T47D (cell line): Measurements from ENCODE around the gene NUP42.

Experiments used
- DNase-seq, 2 experiments: peaks; one replicate each; pipeline versions ENCODE4 v3.0.0 to v3.0.0-alpha.2; 2011 to 2012; ENCODE audit warnings: low read depth in 1 of 2, low spot score in 1 of 2
- JUND ChIP-seq: IDR thresholded peaks from 2 replicates; pipeline ENCODE4 v1.6.1; 2012; ENCODE audit warnings: low read depth
- in situ Hi-C: cut with HindIII; loops from 2 replicates; pipeline ENCODE4 v1.10.0; 2016; ENCODE audit warnings: low sequenced_read_pairs, low pct_unique_long_range_greater_than_20kb

The NUP42 gene, protein sequence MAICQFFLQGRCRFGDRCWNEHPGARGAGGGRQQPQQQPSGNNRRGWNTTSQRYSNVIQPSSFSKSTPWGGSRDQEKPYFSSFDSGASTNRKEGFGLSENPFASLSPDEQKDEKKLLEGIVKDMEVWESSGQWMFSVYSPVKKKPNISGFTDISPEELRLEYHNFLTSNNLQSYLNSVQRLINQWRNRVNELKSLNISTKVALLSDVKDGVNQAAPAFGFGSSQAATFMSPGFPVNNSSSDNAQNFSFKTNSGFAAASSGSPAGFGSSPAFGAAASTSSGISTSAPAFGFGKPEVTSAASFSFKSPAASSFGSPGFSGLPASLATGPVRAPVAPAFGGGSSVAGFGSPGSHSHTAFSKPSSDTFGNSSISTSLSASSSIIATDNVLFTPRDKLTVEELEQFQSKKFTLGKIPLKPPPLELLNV

DNA sequence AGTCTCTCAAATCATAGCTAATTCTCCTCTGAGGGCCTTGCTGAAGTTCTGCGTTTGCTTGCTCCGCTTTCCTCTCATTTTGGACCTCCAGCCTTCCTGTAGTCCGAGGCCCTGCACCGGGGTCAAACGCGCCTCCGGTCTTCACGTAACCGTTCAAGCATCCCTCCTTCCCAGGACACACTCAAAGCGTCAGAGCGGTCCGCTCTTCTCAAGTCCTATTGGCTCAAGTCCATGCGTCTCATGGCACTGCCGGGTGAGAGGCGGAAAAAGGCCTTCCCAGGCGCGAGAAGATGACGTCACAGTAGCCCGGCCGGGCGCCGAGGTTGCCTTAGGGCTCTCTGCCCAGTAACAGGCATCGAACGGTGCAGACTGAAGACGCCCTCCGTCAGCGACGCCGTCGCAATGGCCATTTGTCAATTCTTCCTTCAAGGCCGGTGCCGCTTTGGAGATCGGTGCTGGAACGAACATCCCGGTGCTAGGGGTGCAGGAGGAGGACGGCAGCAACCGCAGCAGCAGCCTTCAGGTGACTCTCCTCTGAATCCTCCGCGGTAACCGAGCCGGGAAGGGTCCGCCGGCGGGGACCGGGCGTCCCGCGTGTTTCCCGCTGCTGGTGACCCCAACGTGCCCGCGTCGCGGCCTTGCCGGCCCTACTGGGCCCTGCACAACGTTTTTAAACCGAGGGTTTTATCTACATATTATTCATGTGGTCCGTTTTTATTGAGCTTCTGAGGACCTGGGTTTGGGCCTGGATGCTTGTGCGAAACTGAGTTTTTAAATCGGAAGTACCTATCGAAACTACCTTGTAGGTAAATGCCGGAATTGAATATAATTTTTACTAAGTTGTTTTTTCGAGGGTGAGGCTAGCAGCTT is at the start of gene NUP42:
Gene NUP42 (plus strand): TSS at position 365 of the 870 bp plus-strand sequence. CDS start 38 bp downstream, at position 403.
- peak; percentile 85 to 99 for DNase-seq
- in situ Hi-C loops = no loop called here
- no peak for TF ChIP-seq JUND

DNA sequence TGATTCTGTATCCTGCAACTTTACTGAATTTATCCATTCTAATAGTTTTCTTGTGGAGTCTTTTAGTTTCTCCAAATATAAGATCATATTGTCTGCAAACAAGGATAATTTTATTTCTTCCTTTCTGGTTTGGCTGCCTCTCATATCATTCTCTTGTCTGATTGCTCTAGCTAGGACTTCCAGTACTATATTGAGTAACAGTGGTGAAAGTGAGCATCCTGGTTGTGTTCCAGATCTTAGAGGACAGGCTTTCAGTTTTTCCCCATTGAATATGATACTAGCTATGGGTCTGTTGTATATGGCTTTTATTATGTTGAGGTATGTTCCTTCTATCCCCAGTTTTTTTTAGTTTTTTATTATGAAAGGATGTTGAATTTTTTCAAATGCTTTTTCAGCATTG is 48.1 kb upstream of the NUP42 start:
- no peak for TF ChIP-seq JUND
- no peak for DNase-seq
- in situ Hi-C loops = no loop called here

DNA sequence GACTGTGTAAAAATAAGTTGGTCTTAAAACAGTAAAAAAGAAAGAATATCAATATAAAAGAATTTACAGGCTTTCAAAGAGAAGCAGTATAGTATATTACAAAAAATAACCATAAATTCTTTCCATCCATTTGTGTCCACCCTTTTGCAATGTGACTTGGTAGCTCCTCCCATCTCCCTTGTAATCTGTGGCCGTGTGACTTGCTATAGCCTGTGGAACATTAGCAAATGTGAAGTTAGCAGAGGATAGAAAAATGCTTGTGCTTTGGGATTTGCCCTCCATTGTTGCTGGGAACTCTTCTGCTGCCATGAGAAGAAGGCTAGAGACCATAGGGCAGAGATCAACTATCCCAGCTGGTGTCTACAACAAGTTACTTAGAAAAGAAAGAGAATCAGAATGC is 46.1 kb upstream of the NUP42 start:
- no peak for DNase-seq
- no peak for TF ChIP-seq JUND
- in situ Hi-C loops = no loop called here

DNA sequence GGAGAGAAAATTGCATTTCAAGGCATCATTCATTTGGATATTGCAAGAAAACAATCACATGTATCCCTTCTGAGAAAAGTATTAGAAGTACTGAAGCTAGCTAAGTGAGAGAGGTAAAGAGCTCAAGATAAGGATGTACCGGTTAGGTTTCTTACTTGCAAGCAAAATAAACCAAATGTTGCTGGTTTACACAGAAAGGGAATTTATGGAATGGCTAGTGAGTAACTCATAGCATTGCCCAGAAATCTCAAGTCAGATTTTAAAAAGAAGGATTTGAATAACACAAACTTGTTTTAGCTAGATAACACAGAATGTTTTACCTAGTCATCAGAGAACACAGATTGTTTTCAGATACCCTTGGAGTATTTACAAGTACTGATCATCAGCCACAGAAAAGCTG is 45.6 kb upstream of the NUP42 start:
- DNase-seq = no peak
- in situ Hi-C loops = no loop called here
- TF ChIP-seq JUND = no peak

DNA sequence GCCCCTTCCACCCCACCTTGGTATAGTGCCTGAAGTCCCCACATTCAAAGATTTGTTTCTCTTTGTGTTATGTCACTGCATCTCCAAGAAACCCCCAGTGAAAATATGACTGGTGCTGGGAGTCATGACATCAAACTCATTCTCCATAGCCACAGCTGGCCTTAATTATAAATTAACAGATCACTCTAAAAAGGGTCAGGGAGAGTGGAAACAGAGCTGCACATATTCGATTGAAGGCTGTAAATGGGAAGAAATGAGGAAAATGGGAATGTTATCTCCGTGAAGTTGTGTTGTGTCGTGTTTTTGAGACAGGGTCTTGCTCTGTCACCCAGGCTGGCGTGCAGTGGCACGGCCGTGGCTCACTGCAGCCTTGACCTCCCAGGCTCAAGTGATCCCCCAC is 24.2 kb upstream of the NUP42 start:
- TF ChIP-seq JUND = no peak
- no peak for DNase-seq
- in situ Hi-C loops = no loop called here

DNA sequence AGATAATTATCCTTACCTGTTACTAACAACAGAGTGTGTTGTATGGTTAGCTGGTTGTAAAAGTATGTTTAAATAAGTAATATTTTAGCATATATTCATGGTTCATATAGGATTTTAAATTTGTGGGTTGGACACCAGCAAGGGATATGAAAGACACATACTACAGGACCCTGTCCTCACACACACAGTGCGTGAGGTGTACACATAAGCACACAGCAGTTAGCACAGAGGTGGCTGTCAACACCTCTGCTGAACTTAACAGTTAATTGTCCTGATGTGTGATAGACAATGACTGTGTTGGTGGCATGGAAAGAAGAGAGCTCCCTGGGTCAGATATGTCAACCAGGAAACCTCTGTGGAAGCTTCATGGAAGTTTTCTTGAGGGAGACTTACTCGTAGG is 23.3 kb upstream of the NUP42 start:
- TF ChIP-seq JUND = no peak
- no peak for DNase-seq
- in situ Hi-C loops = no loop called here

DNA sequence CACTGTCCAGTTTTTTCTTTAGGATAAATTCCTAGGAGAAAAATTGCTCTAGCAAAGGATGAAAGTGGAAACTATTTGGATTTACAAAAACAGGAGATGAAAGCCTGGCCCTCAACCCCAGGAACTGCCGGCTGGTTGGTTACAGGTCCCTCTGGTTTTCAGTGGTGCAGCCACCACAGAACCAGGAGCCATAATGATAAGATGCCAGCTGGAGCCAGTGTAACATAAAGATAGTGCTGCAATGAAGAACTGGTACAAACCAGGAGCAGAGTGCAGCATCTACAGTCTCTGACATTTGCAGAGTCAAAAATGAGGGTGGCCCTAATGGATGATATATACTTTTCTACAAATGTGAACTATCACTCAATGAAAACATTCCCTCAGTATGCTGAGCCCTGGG is 20.4 kb upstream of the NUP42 start:
- in situ Hi-C loops = no loop called here
- DNase-seq = no peak

DNA sequence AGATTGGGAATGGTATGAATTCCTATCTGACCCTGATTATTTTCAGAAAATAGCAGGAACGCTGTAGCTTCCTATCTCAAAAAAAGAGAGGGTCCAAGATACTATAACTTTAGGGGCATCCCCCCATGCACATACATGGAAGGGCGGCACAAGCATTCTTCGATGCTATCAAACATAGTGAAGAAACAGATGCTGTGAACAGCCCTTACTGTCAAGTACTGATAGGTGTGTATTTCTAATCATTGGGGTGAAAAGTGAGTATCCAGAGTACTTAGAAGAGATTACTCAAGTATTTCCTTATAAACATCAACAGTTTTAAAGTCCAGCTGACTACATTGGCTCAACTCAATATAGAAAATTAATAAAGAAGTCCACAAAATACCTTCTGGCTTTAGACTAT is 17.0 kb upstream of the NUP42 start:
- no peak for TF ChIP-seq JUND

More for the DNA sequence above, 20.4 kb upstream of the NUP42 start:
- TF ChIP-seq JUND = no peak

DNA sequence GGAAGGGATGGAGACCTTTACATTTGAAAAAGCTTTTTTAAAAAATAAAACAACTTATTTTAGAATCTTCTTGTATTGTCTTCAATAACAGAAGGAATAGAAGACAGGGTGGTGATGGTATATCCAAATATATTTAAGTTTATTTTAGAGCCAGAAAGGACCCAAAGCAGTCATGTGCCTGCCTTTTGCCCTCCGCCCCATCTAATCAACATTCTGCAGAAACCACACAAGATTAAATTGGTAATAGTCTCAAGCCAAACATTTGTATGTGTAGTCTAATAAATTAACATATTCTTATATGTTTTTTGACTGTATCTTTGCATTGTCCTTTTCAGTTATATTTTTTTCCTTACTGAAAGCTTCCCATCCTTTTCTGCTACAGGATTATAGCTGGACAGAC is 16.5 kb upstream of the NUP42 start:
- in situ Hi-C loops = no loop called here
- TF ChIP-seq JUND = no peak
- no peak for DNase-seq

More for the DNA sequence above, 17.0 kb upstream of the NUP42 start:
- in situ Hi-C loops = no loop called here
- no peak for DNase-seq

DNA sequence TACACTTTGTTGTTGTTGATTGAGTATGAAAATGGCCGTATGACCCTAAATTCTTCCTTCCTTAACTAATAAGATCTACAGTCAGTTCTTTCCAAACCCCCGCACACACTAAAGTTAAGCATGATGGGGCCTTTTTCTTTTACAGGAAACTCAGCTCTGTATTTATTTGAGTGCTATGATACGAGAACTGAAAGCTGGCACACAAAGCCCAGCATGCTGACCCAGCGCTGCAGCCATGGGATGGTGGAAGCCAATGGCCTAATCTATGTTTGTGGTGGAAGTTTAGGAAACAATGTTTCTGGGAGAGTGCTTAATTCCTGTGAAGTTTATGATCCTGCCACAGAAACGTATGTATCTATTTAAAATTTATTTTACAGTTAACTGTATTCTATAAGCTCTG is 14.2 kb upstream of the NUP42 start:
- in situ Hi-C loops = no loop called here
- TF ChIP-seq JUND = no peak
- DNase-seq = no peak

DNA sequence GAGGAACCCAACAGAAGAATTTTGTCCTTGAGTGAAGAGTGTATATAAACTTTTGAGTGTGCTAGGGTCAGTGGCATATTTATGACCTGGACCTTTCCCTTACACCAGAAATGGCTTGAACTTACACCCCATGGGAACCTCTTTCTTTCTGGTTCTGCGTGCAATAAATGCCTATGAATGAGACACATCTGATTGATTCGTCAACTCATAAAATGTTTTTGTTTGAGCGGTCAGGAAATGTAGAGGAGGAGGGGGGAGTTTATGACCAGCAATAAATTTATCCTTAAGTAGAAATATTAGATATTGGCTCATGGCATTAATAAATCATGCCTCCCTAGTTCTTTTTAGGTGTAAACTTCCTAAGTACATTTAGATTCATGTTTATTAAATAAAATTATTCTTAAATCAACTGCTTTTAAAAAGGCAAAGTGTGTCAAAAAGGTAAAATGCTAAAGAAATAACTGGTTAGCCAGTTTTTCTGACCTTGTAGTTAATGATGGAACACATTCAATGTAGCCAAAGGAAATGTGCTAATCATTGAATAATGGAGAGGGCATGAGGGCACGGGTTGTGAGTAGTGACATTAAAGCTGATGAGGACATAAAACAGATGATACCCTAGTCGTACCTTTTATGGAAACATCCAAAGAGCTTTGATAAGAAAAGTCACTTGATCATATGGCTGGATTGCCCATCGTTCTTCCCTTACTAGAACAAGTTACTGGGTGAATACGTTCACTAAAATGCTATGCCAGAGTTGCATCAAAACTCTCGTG is 13.6 kb upstream of the NUP42 start:
- in situ Hi-C loops = no loop called here
- DNase-seq = no peak
- TF ChIP-seq JUND = no peak

DNA sequence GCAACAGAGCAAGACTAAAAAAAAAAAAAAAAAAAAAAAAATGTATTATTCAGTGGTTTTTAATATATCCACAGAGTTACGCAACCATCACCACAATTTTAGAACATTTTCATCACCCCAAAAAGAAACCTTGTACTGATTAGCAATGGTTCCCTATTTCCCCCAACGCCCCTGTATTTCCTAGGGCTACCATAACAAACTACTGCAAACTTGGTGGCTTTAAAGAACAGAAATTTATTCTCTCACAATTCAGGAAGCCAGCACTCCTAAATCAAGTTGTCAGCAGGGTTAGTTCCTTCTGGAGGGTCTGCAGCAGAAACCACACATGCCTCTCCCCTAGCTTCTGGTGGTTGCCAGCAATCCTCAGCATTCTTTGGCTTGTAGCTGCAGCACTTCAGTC is 5.9 kb upstream of the NUP42 start:
- in situ Hi-C loops = no loop called here
- TF ChIP-seq JUND = no peak
- no peak for DNase-seq
